ENCODE data around the gene DLD. TPM values are rescaled to one million over a fixed set of nuclear protein-coding genes. Genes with fewer than 3 reads are reported as not detected.
"Not testable (repeated sequence)": the region's sequence is repeated elsewhere in the genome, so short reads cannot be mapped to it uniquely, and the experiment has no call there.

The DLD gene
- total and polyA plus RNA-seq, 3 experiments from 2014 or later, result 53.4 to 121 (median 121) TPM

GRCh38 chr7:107918948-107919347 is 28.0 kb downstream of the DLD start:
- POLR2A ChIA-PET, result no interaction called here
- no peaks in the 10 kb centered on the region for H3K9me3 ChIP-seq (ENCODE audit: low read length)
- H3K4me3 ChIP-seq (ENCODE audit: low read length), result no peak overlapping the region
- no peak overlapping the region for H3K4me3 Mint-ChIP-seq
- peaks cover 26 to 34% (median 31%) of the 10 kb centered on the region in 3 donors for H3K4me1 Mint-ChIP-seq
- H3K27ac Mint-ChIP-seq, result no peak overlapping the region
- no peaks in the 10 kb centered on the region for H3K27me3 Mint-ChIP-seq
- peaks cover 6% of the 10 kb centered on the region for H3K4me1 ChIP-seq (ENCODE audit: insufficient read depth, low read length)
- H3K27ac ChIP-seq (ENCODE audit: low read depth, low read length), result no peak overlapping the region
- H3K27me3 ChIP-seq (ENCODE audit: insufficient read depth, low read length, poor library complexity, severe bottlenecking), result no peaks in the 10 kb centered on the region
- no peaks in the 10 kb centered on the region for H3K9me3 Mint-ChIP-seq
- H3K36me3 ChIP-seq (ENCODE audit: insufficient read depth, low read length), result peaks cover 54% of the 10 kb centered on the region
- DNase-seq, result no peak
- peaks cover 42 to 88% (median 46%) of the 10 kb centered on the region in 3 donors for H3K36me3 Mint-ChIP-seq
- CTCF ChIA-PET, result no interaction called here

- Histone ChIP-seq H3K9me3 (ENCODE audit: low read length) (no peaks in the 10 kb centered on the region), H3K4me1 (ENCODE audit: insufficient read depth, low read length) (peaks cover 19% of the 10 kb centered on the region), H3K27ac (ENCODE audit: low read depth, low read length) (no peak overlapping the region), H3K27me3 (ENCODE audit: insufficient read depth, low read length, poor library complexity, severe bottlenecking) (no peaks in the 10 kb centered on the region), H3K36me3 (ENCODE audit: insufficient read depth, low read length) (peaks cover 49% of the 10 kb centered on the region), H3K4me3 (ENCODE audit: low read length) (no peak overlapping the region)
- CTCF ChIA-PET, result no interaction called here
- peak overlapping the region in 4 of 8 donors; percentile 5 to 66 (median 32) for H3K27ac Mint-ChIP-seq
- POLR2A ChIA-PET, result no interaction called here
- H3K4me1 Mint-ChIP-seq, result peaks cover 35 to 43% (median 39%) of the 10 kb centered on the region in 3 donors
- no peak for DNase-seq
- H3K4me3 Mint-ChIP-seq, result no peak overlapping the region
- H3K9me3 Mint-ChIP-seq, result no peaks in the 10 kb centered on the region
- peaks cover 42 to 79% (median 42%) of the 10 kb centered on the region in 3 donors for H3K36me3 Mint-ChIP-seq
- no peaks in the 10 kb centered on the region for H3K27me3 Mint-ChIP-seq
Measured at GRCh38 chr7:107920048-107920772, 29.2 kb downstream of the DLD start.

- H3K27ac ChIP-seq (ENCODE audit: low read depth, low read length); H3K9me3 ChIP-seq (ENCODE audit: low read length); H3K9me3 Mint-ChIP-seq; DNase-seq; H3K27me3 Mint-ChIP-seq; H3K4me3 ChIP-seq (ENCODE audit: low read length); POLR2A ChIA-PET; H3K27me3 ChIP-seq (ENCODE audit: insufficient read depth, low read length, poor library complexity, severe bottlenecking); H3K27ac Mint-ChIP-seq; H3K4me3 Mint-ChIP-seq; CTCF ChIA-PET: not testable (repeated sequence)
- peaks cover 41 to 80% (median 42%) of the 10 kb centered on the region in 3 donors for H3K36me3 Mint-ChIP-seq
- peaks cover 23% of the 10 kb centered on the region for H3K4me1 ChIP-seq (ENCODE audit: insufficient read depth, low read length)
- H3K36me3 ChIP-seq (ENCODE audit: insufficient read depth, low read length), result peaks cover 37% of the 10 kb centered on the region
- peaks cover 41 to 52% (median 50%) of the 10 kb centered on the region in 3 donors for H3K4me1 Mint-ChIP-seq
Measured at GRCh38 chr7:107921826-107922225, 30.8 kb downstream of the DLD start.

DNA sequence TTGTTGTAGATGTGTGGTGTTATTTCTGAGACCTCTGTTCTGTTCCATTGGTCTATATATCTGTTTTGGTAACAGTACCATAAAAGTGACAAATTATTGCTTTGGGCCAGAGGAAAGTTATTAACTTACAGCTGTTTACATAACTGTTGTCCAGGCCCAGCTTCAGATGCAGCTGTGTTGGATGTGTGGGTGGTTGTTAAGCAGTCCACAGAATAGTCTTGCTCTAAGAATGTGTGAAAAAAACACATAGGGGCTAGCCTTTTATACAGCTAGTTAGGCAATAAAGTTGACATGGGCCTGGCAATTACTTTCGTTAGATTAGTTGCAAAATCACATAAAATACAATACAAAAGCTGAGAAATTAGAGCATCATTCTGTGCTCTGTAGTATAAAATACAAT is 31.9 kb downstream of the DLD start:
- Mint-ChIP-seq H3K4me1 (peaks cover 42 to 52% (median 50%) of the 10 kb centered on the region in 3 donors), H3K4me3 (no peak overlapping the region), H3K27ac (peak overlapping the region in 3 of 8 donors; percentile 10 to 41 (median 20)), H3K9me3 (no peaks in the 10 kb centered on the region), H3K36me3 (peaks cover 37 to 77% (median 38%) of the 10 kb centered on the region in 3 donors), H3K27me3 (no peaks in the 10 kb centered on the region)
- ChIA-PET CTCF (no interaction called here), POLR2A (no interaction called here)
- H3K27me3 ChIP-seq (ENCODE audit: insufficient read depth, low read length, poor library complexity, severe bottlenecking), result no peaks in the 10 kb centered on the region
- H3K9me3 ChIP-seq (ENCODE audit: low read length), result no peaks in the 10 kb centered on the region
- H3K27ac ChIP-seq (ENCODE audit: low read depth, low read length), result no peak overlapping the region
- peaks cover 23% of the 10 kb centered on the region for H3K4me1 ChIP-seq (ENCODE audit: insufficient read depth, low read length)
- H3K4me3 ChIP-seq (ENCODE audit: low read length), result no peak overlapping the region
- H3K36me3 ChIP-seq (ENCODE audit: insufficient read depth, low read length), result peaks cover 27% of the 10 kb centered on the region
- no peak for DNase-seq

- POLR2A ChIA-PET, result no interaction called here
- H3K27me3 ChIP-seq (ENCODE audit: insufficient read depth, low read length, poor library complexity, severe bottlenecking), result no peaks in the 10 kb centered on the region
- H3K36me3 Mint-ChIP-seq, result peaks cover 25 to 65% (median 29%) of the 10 kb centered on the region in 3 donors
- H3K9me3 ChIP-seq (ENCODE audit: low read length), result no peaks in the 10 kb centered on the region
- H3K27ac ChIP-seq (ENCODE audit: low read depth, low read length), result no peak overlapping the region
- H3K4me1 Mint-ChIP-seq, result peaks cover 40 to 52% (median 50%) of the 10 kb centered on the region in 3 donors
- no peaks in the 10 kb centered on the region for H3K9me3 Mint-ChIP-seq
- H3K36me3 ChIP-seq (ENCODE audit: insufficient read depth, low read length), result peaks cover 10% of the 10 kb centered on the region
- DNase-seq, result peak in 1 of 5 donors; percentile 7
- no peak overlapping the region for H3K4me3 ChIP-seq (ENCODE audit: low read length)
- H3K4me1 ChIP-seq (ENCODE audit: insufficient read depth, low read length), result peaks cover 23% of the 10 kb centered on the region
- peak overlapping the region in 5 of 8 donors; percentile 10 to 95 (median 26) for H3K27ac Mint-ChIP-seq
- peak overlapping the region in 2 of 7 donors; percentile 10 to 30 for H3K4me3 Mint-ChIP-seq
- H3K27me3 Mint-ChIP-seq, result no peaks in the 10 kb centered on the region
- CTCF ChIA-PET, result interaction anchor here (1.1 kb wide), 1 partner anchor 9 kb away, joined by 3 read pairs; no protein-coding TSS in a partner anchor
Measured at GRCh38 chr7:107924841-107925504, 34.0 kb downstream of the DLD start.

DNA sequence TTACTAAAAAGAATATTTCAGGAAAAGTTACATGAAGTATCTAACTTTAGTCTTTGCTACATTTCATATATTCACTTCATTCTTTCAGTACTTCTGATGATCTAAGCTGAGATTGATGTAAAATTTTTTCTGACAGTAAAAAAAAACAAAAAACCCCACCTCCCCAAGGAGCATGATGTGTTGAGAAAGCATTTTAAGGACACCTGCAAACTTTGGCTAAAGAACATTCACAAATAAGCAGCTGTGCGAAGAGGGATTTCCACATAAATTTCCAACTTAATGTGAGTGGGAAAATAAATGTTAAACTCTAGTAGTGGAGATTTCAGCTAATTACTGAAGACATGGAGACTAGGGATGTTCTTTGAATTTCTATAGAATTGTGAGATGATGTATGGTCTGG is 35.5 kb downstream of the DLD start:
- Histone ChIP-seq H3K36me3 (ENCODE audit: insufficient read depth, low read length) (peaks cover 4% of the 10 kb centered on the region), H3K4me3 (ENCODE audit: low read length) (no peak overlapping the region), H3K27me3 (ENCODE audit: insufficient read depth, low read length, poor library complexity, severe bottlenecking) (no peaks in the 10 kb centered on the region), H3K9me3 (ENCODE audit: low read length) (no peaks in the 10 kb centered on the region), H3K4me1 (ENCODE audit: insufficient read depth, low read length) (peaks cover 23% of the 10 kb centered on the region), H3K27ac (ENCODE audit: low read depth, low read length) (no peak overlapping the region)
- Mint-ChIP-seq H3K4me1 (peaks cover 33 to 44% (median 43%) of the 10 kb centered on the region in 3 donors), H3K4me3 (no peak overlapping the region), H3K36me3 (peaks cover 13 to 55% (median 18%) of the 10 kb centered on the region in 3 donors), H3K27me3 (no peaks in the 10 kb centered on the region), H3K9me3 (no peaks in the 10 kb centered on the region), H3K27ac (no peak overlapping the region)
- ChIA-PET POLR2A (no interaction called here), CTCF (interaction anchor here (0.7 kb wide), 1 partner anchor 46 kb away, joined by 3 read pairs; no protein-coding TSS in a partner anchor)
- no peak for DNase-seq

GRCh38 chr7:107931740-107932515 is 40.9 kb downstream of the DLD start:
- Histone ChIP-seq H3K4me3 (ENCODE audit: low read length) (no peak overlapping the region), H3K27me3 (ENCODE audit: insufficient read depth, low read length, poor library complexity, severe bottlenecking) (no peaks in the 10 kb centered on the region), H3K27ac (ENCODE audit: low read depth, low read length) (no peak overlapping the region), H3K36me3 (ENCODE audit: insufficient read depth, low read length) (no peaks in the 10 kb centered on the region), H3K9me3 (ENCODE audit: low read length) (no peaks in the 10 kb centered on the region), H3K4me1 (ENCODE audit: insufficient read depth, low read length) (no peaks in the 10 kb centered on the region)
- ChIA-PET CTCF (no interaction called here), POLR2A (no interaction called here)
- peaks cover 0 to 27% (median 14%) of the 10 kb centered on the region in 3 donors for H3K36me3 Mint-ChIP-seq
- no peaks in the 10 kb centered on the region for H3K27me3 Mint-ChIP-seq
- peaks cover 0 to under 1% (median 0%) of the 10 kb centered on the region in 3 donors for H3K4me1 Mint-ChIP-seq
- peak overlapping the region in 2 of 8 donors; percentile 5 to 49 for H3K27ac Mint-ChIP-seq
- H3K9me3 Mint-ChIP-seq, result no peaks in the 10 kb centered on the region
- H3K4me3 Mint-ChIP-seq, result no peak overlapping the region
- no peak for DNase-seq

- Mint-ChIP-seq H3K4me1 (no peaks in the 10 kb centered on the region), H3K4me3 (no peak overlapping the region), H3K27ac (no peak overlapping the region), H3K36me3 (peaks cover 0 to 21% (median 9%) of the 10 kb centered on the region in 3 donors), H3K27me3 (no peaks in the 10 kb centered on the region), H3K9me3 (no peaks in the 10 kb centered on the region)
- no peak for DNase-seq
- Histone ChIP-seq H3K27ac (ENCODE audit: low read depth, low read length) (no peak overlapping the region), H3K4me1 (ENCODE audit: insufficient read depth, low read length) (no peaks in the 10 kb centered on the region), H3K4me3 (ENCODE audit: low read length) (no peak overlapping the region), H3K9me3 (ENCODE audit: low read length) (no peaks in the 10 kb centered on the region), H3K36me3 (ENCODE audit: insufficient read depth, low read length) (no peaks in the 10 kb centered on the region), H3K27me3 (ENCODE audit: insufficient read depth, low read length, poor library complexity, severe bottlenecking) (no peaks in the 10 kb centered on the region)
- ChIA-PET CTCF (no interaction called here), POLR2A (no interaction called here)
Measured at GRCh38 chr7:107932805-107933204, 41.8 kb downstream of the DLD start.
